Epidermal melanocyte (primary cell): Measurements from ENCODE around the gene SERPINA3.
"Not testable (repeated sequence)": the region's sequence is repeated elsewhere in the genome, so short reads cannot be mapped to it uniquely, and the experiment has no call there.

Experiments
- DNase-seq: peaks from one replicate; pipeline ENCODE4 v3.0.0; 2011; ENCODE audit warnings: low spot score; ENCODE audit not compliant: insufficient read length

SERPINA3 gene

GRCh38 chr14:94612174-94612573, at the start of gene SERPINA3:
SERPINA3 (plus strand) TSS chr14:94612391; CDS start chr14:94614442, 2,051 bp downstream.
- DNase-seq = no peak

GRCh38 chr14:94562941-94563883, 49.0 kb upstream of the SERPINA3 start:
- DNase-seq = no peak

DNA sequence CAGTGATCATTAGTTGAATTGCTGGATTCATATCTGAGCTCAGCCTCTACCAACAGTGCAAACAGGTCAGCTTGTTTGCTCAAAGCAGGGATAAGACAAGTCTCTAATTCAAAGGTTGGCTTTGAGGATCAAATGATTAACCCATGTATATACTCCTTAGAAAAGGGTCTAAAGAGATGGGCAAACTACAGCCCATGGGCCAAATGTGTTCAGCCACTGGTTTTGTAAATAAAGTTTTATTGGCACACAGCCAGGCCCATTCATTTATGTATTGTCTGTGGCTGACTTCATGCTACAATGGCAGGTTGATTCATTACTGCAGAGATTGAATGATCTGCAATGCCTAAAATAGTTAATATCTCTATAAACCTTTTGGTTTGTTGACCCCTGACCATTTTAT, 47.8 kb upstream of the SERPINA3 start:
- no peak for DNase-seq

- no peak for DNase-seq
These were observed 44.0 kb upstream of the SERPINA3 start for GRCh38 chr14:94568186-94568585.

DNA sequence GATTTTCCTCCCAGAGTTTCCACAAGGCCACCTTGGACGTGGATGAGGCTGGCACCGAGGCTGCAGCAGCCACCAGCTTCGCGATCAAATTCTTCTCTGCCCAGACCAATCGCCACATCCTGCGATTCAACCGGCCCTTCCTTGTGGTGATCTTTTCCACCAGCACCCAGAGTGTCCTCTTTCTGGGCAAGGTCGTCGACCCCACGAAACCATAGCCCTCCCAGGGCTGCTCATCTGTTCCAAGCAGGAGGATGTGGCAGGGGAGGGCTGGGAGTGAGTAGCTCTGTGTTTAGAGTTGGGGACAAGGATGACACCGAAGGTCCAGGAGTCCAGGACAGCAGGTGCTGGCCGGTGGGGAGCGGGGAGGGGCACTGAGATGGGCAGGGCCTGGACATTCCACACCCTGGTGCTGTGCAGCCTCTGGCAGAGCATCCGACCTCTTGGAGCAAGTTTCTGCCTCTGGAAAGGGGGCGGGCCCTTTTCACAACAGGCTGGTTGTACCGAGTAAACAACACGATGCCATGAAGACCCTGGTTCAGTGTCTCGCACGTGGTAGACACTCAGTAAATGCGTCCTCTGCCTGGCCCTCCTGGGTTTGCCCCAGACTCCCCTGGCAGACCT, 42.7 kb upstream of the SERPINA3 start:
- no peak for DNase-seq

DNA sequence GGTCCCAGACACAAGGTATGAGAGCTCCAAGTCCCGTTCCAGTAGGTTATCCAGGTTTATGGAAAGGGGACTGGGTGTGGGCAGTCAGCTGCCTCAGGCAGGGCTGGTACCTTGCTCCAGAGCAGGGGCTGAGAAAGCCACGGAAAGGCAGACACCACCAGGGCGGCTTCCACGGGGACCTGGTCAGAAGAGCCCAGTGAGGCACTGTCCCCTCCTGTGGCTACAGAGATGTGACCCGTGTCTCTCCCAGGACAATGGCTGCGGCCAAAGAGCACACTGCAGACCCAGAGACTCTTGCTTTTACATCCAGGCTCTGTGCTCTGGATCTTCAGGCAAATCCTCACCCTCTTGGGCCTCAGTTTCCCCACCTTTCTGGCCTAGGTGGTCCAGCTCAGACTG, 42.2 kb upstream of the SERPINA3 start:
- no peak for DNase-seq

GRCh38 chr14:94570440-94570839, 41.8 kb upstream of the SERPINA3 start:
- DNase-seq = no peak

DNA sequence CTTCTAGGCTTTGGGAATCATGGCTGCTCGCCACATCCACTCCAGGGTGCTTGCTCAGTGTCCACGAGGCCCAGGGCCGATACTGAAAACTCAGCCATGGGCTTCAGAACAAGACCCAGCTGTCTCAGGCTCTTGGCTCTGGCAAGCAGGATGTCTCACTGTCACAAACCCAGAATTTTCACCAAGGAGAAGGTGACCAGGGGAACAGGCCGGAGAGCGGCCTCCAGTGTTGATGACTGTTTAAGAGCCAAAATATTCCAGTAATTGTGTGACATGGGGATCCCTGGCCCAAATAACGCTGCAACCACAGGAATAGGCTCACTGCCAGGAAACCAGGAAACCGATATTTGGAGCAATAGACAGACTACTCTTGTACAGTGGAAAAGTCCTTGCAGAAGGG, 40.8 kb upstream of the SERPINA3 start:
- no peak for DNase-seq

GRCh38 chr14:94571950-94572349, 40.2 kb upstream of the SERPINA3 start:
- no peak for DNase-seq

DNA sequence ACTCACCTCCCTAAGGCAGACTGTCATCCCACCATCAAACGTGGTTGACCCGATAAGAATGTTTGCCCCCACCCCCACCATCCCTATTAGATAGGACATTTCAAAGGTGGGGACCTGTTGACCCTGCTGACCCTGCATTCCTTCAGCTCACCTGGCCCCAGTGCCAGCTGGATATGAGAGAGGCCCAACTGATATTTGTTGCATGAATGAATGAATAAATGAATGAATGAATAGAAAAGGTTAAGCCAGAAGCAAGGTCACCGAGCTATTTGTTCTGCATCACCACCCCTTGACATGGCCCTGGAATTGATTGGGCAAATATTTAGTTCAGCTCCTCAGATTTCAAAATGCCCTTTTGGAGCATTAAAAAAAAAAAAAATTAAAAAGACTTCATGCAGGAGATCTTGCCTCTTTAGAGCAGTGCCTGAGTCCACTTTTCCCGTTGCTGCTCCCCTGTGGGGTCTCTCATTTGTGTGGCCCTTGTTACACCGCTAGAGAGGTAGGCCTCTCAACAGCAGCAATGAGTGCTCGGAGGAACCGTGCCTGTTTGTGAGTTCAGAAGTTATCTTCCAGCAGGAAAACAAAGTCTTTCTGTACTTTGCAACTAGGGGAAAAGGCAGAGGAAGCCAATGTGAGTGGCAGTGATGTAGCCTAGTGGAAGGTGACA, 39.4 kb upstream of the SERPINA3 start:
- DNase-seq = no peak

DNA sequence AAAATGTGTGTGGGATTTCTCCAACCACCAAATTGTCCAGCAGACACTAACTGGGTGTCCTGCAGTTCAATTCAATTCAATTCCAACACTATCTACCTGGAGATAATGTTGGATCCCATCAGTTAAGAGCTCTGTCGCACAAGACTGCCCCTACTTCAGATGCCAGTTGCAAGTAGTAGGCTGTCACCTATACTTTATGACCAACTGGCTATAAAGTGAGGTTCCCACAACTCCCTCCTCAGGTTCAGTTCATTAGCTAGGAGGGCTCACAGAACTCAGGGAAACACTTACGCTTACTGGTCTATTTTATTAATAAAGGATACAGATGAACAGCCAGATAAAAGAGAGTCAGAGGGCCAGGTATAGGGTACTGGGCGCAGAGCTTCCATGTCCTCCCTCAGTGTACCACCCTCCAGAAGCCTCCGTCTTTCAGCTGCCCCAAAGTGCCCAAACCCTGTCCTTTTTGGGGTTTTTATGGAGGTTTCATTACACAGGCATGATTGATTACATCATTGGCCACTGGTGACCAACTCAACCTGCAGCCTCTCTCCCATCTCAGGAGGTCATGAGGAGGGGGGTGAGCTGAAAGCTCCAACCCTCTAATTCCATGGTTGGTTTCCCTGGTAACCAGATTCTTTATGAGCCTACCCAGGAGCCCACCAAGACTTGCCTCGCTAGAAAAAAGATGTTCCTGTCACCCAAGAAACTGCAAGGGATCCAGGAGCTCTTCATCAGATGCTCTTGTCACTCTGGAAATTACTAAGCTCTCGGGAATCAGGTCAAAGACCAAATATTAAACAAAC, 38.5 kb upstream of the SERPINA3 start:
- no peak for DNase-seq

GRCh38 chr14:94574336-94574735, 37.9 kb upstream of the SERPINA3 start:
- no peak for DNase-seq

- DNase-seq = no peak
These were observed 36.2 kb upstream of the SERPINA3 start for GRCh38 chr14:94575730-94576585.

- not testable (repeated sequence) for DNase-seq
These were observed 34.7 kb upstream of the SERPINA3 start for GRCh38 chr14:94577472-94577871.

- no peak for DNase-seq
These were observed 33.5 kb upstream of the SERPINA3 start for GRCh38 chr14:94578712-94579111.

DNA sequence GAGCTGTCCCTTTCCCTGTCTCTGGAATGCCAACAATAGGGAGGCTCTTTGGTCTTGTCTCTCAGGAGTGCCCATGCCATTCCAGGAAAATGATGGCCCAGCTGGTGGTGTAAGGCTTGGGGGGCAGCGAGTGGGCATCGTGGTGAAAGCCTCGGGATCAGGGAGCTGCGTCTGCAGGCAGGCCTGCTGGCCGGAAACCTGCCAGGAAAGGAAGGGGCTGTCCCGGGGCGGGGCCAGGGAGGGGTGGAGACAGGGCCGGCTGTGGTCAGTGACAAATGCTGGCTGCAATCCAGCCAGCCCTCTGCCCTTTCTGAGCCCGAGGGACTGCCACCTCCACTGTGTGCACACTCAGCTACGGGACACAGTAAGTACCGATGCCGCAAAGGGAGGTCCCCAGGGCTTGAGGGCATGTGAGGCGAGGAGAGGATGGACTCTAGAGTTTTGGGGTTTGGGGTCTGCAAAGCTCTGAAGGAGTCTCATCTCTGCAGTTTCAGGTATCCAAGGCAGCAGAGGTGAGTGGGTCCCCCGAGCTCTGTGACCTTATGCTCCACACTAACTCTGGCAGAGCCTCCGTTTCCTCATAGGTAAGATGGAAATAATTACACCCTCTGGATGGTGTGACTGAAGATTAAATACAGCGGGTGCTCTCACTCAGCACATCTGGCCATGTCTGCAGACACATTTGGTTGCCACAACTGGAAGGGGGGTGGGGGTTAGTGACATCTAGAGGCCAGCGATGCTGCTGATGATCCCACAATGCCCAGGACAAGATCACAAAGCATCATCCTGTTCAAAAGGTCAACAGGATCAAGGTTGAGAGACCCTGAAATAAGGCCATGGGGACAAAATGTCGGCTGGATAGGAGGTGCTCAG, 30.8 kb upstream of the SERPINA3 start, which contains the start of gene SERPINA5:
TSS of gene SERPINA5 (plus strand) at position 300 of the 873 bp plus-strand sequence. CDS start 5,937 bp downstream, outside the sequence.
- DNase-seq = no peak

- no peak for DNase-seq
These were observed 29.9 kb upstream of the SERPINA3 start for GRCh38 chr14:94582199-94582750.

DNA sequence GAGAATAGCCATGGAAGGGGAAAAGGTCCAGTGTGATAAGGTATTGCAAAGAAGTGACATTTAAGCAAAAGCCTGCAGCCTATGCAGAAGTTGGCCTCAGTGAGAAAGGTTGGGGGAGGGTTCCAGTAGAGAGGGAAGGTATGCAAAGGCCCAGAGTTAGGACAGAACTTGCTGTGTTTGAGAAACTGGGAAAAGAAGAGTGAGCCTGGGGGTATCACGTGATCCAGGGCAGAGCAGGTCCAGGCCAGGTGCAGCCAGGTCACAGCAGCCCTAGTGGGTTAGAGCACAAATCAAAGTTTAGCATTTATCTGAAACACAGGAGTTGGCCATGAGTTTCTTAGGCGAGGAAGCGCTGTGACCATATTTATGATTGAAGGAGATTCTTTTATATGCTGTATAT, 29.3 kb upstream of the SERPINA3 start:
- DNase-seq = no peak

- no peak for DNase-seq
These were observed 28.6 kb upstream of the SERPINA3 start for GRCh38 chr14:94583557-94583956.
